Measurements from ENCODE around the gene FNBP1. TPM values are rescaled to one million over a fixed set of nuclear protein-coding genes. Genes with fewer than 3 reads are reported as not detected.

The FNBP1 gene
- total and polyA plus RNA-seq, 10 of the 15 experiments (the other 5 are each of a cell fraction or from before 2014, with no cell fraction given): 64.5 to 353 (median 179) TPM

DNA sequence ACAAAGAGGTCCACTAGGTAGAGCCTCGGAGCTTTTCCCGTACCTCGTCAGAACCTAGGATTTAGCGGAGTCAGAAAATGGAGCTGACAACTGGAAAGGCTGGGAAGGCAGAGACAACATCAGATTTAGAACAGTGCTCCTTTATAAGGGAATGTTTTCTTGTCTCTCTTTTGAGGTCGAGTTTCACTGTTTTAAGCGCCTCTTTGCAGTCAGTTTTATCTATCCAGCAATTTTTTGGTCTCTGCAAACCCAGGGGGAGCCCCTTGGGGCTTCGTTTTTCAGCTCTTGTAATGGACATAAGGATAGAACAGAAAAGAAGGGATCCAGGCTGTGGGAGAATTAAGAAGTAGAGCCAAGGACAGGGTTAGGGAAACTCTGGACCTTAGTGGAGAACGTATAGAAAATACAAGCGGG, 80.5 kb downstream of the FNBP1 start:
- DNase-seq (ENCODE audit: low read depth, low spot score) (no peak), ATAC-seq (no peak), FAIRE-seq (no peak)
- ChIA-PET SMC1A (ENCODE audit: uncharacterized antibody, unreplicated experiment) (interaction anchor here (0.7 to 2.5 kb wide), 17 partner anchors 8 to 109 kb away, joined by 3 to 14 read pairs (median 3); no protein-coding TSS in a partner anchor), CTCF (interaction anchor here (0.7 to 1.6 kb wide), 5 partner anchors 17 to 484 kb away, joined by 3 to 5 read pairs (median 4); no protein-coding TSS in a partner anchor), RAD21 (ENCODE audit: unreplicated experiment) (interaction anchor here (0.7 to 4.7 kb wide), 8 partner anchors 11 to 77 kb away, joined by 3 to 23 read pairs (median 6); no protein-coding TSS in a partner anchor), POLR2A (interaction anchor here (0.6 to 2.1 kb wide), 7 partner anchors 29 to 91 kb away, joined by 3 to 12 read pairs (median 3); no protein-coding TSS in a partner anchor)
- Histone ChIP-seq H3K36me3 (ENCODE audit: control insufficient read depth in 2 of 2, insufficient read depth in 2 of 2, low read length in 1 of 2) (peaks cover 19 to 46% of the 10 kb centered on the region in 2 experiments), H3K9ac (ENCODE audit: control insufficient read depth, insufficient read depth, low read length) (peak overlapping the region; percentile 78), H2AFZ (ENCODE audit: control insufficient read depth, low read depth, low read length) (no peak overlapping the region), H3K27me3 (replicated peaks in 1 of 2; ENCODE audit: control insufficient read depth in 2 of 2, insufficient read depth in 2 of 2, low read length in 1 of 2) (no peaks in the 10 kb centered on the region), H4K20me1 (ENCODE audit: control insufficient read depth, insufficient read depth) (peaks cover 4% of the 10 kb centered on the region; the same call in 1 of the 2 replicates), H3K79me2 (ENCODE audit: control insufficient read depth, insufficient read depth, low read length) (peaks cover 86% of the 10 kb centered on the region), H3K4me2 (ENCODE audit: control insufficient read depth, insufficient read depth) (peak overlapping the region; percentile 88), H3K27ac (ENCODE audit: control insufficient read depth, insufficient read depth) (peak overlapping the region; percentile 90), H3K4me3 (peak overlapping the region; percentile 64), H3K9me3 (replicated peaks; ENCODE audit: control insufficient read depth, insufficient read depth, low read length) (no peaks in the 10 kb centered on the region), H3K4me1 (ENCODE audit: control insufficient read depth, insufficient read depth, low read length) (peaks cover 53% of the 10 kb centered on the region)
- no TSS peak for BruUV-seq (replicated peaks)
- WGBS (ENCODE audit: insufficient coverage, insufficient replicate concordance, low lambda C conversion rate, missing lambda C conversion rate): 48% methylated on average over 9 of the region's 9 CpGs
- in situ Hi-C loops (cut with MboI) (no loop called here), intact Hi-C loops (cut with micrococcal nuclease; ENCODE audit: unreplicated experiment) (no loop called here)
- TF ChIP-seq, protein P1, sequence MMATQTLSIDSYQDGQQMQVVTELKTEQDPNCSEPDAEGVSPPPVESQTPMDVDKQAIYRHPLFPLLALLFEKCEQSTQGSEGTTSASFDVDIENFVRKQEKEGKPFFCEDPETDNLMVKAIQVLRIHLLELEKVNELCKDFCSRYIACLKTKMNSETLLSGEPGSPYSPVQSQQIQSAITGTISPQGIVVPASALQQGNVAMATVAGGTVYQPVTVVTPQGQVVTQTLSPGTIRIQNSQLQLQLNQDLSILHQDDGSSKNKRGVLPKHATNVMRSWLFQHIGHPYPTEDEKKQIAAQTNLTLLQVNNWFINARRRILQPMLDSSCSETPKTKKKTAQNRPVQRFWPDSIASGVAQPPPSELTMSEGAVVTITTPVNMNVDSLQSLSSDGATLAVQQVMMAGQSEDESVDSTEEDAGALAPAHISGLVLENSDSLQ (IDR thresholded peaks at IDR 0.05): no peak
- no peak for TF ChIP-seq ZNF622 (IDR thresholded peaks at IDR 0.05)
- no peak for TF ChIP-seq LARP7 (IDR thresholded peaks at IDR 0.05)
- TF ChIP-seq FOS (IDR thresholded peaks at IDR 0.05; ENCODE audit: borderline replicate concordance, extremely low read depth, insufficient read length): no peak
- TF ChIP-seq, protein P2, sequence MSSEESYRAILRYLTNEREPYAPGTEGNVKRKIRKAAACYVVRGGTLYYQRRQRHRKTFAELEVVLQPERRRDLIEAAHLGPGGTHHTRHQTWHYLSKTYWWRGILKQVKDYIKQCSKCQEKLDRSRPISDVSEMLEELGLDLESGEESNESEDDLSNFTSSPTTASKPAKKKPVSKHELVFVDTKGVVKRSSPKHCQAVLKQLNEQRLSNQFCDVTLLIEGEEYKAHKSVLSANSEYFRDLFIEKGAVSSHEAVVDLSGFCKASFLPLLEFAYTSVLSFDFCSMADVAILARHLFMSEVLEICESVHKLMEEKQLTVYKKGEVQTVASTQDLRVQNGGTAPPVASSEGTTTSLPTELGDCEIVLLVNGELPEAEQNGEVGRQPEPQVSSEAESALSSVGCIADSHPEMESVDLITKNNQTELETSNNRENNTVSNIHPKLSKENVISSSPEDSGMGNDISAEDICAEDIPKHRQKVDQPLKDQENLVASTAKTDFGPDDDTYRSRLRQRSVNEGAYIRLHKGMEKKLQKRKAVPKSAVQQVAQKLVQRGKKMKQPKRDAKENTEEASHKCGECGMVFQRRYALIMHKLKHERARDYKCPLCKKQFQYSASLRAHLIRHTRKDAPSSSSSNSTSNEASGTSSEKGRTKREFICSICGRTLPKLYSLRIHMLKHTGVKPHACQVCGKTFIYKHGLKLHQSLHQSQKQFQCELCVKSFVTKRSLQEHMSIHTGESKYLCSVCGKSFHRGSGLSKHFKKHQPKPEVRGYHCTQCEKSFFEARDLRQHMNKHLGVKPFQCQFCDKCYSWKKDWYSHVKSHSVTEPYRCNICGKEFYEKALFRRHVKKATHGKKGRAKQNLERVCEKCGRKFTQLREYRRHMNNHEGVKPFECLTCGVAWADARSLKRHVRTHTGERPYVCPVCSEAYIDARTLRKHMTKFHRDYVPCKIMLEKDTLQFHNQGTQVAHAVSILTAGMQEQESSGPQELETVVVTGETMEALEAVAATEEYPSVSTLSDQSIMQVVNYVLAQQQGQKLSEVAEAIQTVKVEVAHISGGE (CRISPR knock-in tag; IDR thresholded peaks at IDR 0.05): no peak
- TF ChIP-seq, protein P3, sequence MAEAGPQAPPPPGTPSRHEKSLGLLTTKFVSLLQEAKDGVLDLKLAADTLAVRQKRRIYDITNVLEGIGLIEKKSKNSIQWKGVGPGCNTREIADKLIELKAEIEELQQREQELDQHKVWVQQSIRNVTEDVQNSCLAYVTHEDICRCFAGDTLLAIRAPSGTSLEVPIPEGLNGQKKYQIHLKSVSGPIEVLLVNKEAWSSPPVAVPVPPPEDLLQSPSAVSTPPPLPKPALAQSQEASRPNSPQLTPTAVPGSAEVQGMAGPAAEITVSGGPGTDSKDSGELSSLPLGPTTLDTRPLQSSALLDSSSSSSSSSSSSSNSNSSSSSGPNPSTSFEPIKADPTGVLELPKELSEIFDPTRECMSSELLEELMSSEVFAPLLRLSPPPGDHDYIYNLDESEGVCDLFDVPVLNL (IDR thresholded peaks at IDR 0.05; ENCODE audit: low read depth, low read length): no peak
- no peak for TF ChIP-seq ASH2L (IDR thresholded peaks at IDR 0.05; ENCODE audit: borderline replicate concordance, low read depth)
- TF ChIP-seq EP300 (IDR thresholded peaks at IDR 0.05; ENCODE audit: borderline replicate concordance in 1 of 2, control insufficient read depth in 1 of 2, low read depth in 2 of 2, low read length in 2 of 2): no peak
- TF ChIP-seq FOXK2 (IDR thresholded peaks at IDR 0.05): no peak
- TF ChIP-seq TAF1 (IDR thresholded peaks at IDR 0.05; ENCODE audit: borderline replicate concordance, low read depth, low read length): no peak
- no peak for TF ChIP-seq EZH2 (IDR thresholded peaks at IDR 0.05; ENCODE audit: borderline replicate concordance, control insufficient read depth, low read depth, low read length)
- TF ChIP-seq, protein P4, sequence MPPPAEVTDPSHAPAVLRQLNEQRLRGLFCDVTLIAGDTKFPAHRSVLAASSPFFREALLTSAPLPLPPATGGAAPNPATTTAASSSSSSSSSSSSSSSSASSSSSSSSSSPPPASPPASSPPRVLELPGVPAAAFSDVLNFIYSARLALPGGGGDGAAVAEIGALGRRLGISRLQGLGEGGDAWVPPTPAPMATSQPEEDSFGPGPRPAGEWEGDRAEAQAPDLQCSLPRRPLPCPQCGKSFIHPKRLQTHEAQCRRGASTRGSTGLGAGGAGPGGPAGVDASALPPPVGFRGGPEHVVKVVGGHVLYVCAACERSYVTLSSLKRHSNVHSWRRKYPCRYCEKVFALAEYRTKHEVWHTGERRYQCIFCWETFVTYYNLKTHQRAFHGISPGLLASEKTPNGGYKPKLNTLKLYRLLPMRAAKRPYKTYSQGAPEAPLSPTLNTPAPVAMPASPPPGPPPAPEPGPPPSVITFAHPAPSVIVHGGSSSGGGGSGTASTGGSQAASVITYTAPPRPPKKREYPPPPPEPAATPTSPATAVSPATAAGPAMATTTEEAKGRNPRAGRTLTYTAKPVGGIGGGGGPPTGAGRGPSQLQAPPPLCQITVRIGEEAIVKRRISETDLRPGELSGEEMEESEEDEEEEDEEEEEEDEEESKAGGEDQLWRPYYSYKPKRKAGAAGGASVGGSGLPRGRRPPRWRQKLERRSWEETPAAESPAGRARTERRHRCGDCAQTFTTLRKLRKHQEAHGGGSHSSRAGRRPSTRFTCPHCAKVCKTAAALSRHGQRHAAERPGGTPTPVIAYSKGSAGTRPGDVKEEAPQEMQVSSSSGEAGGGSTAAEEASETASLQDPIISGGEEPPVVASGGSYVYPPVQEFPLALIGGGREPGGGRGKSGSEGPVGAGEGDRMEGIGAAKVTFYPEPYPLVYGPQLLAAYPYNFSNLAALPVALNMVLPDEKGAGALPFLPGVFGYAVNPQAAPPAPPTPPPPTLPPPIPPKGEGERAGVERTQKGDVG (CRISPR knock-in tag; IDR thresholded peaks at IDR 0.05): no peak
